PC-9 (cell line): ENCODE measurements around the gene MROH9. TPM values are rescaled to one million over a fixed set of nuclear protein-coding genes. Genes with fewer than 3 reads are reported as not detected.

ENCODE experiments used
- BruUV-seq: library from RNA; stranded (reverse); fragments of 400-500 nt; replicated peaks from 2 replicates; lab custom pipeline; 2021; lab: Mats Ljungman, UMichigan
- CTCF ChIA-PET: fragments of 300-600 bp; sonication (Branson Sonifier 250); formaldehyde crosslinking; loops from one replicate; lab custom pipeline; 2022; ENCODE audit warnings: antibody characterized with exemption; lab: Charles Lee
- POLR2A ChIA-PET: fragments of 300-600 bp; sonication (Branson Sonifier 250); formaldehyde crosslinking; loops from one replicate; lab custom pipeline; 2022; ENCODE audit warnings: antibody characterized with exemption; ENCODE audit not compliant: unreplicated experiment; lab: Charles Lee
- DNase-seq, 2 experiments: peaks; one replicate each; pipeline versions ENCODE4 v3.0.0 to v3.0.0-alpha.2; 2015 to 2022; ENCODE audit warnings: mixed read lengths in 1 of 2
- H2AFZ ChIP-seq: fragments of 200-600 bp; sonication (generic); 2 replicates; pipeline ENCODE4 v1.8.1; 2017; ENCODE audit warnings: antibody characterized with exemption
- H3F3A ChIP-seq: fragments of 200-600 bp; sonication (generic); 2 replicates; pipeline ENCODE4 v1.8.1; 2017; ENCODE audit warnings: antibody characterized with exemption, mild to moderate bottlenecking, low read depth; ENCODE audit not compliant: insufficient read depth
- H3K27ac ChIP-seq: fragments of 200-600 bp; sonication (generic); 2 replicates; pipeline ENCODE4 v1.6.1; 2016; ENCODE audit warnings: mixed run types
- H3K27me3 ChIP-seq: fragments of 200-600 bp; sonication (generic); 2 replicates; pipeline ENCODE4 v1.6.1; 2016; ENCODE audit warnings: low read depth, mixed run types; ENCODE audit not compliant: insufficient read depth
- H3K36me3 ChIP-seq: fragments of 200-600 bp; sonication (generic); 2 replicates; pipeline ENCODE4 v1.6.1; 2016; ENCODE audit warnings: low read depth, mixed run types
- H3K4me1 ChIP-seq: fragments of 200-600 bp; sonication (generic); replicated peaks from 2 replicates; pipeline ENCODE4 v1.6.1; 2016; ENCODE audit warnings: mixed run types; ENCODE audit not compliant: insufficient read depth
- H3K4me2 ChIP-seq: fragments of 200-600 bp; sonication (generic); 2 replicates; pipeline ENCODE4 v1.6.1; 2017; ENCODE audit warnings: mixed run types
- H3K4me3 ChIP-seq: fragments of 200-600 bp; sonication (generic); 2 replicates; pipeline ENCODE4 v1.6.1; 2016; ENCODE audit warnings: mixed run types
- H3K79me2 ChIP-seq: fragments of 200-600 bp; sonication (generic); 2 replicates; pipeline ENCODE4 v1.6.1; 2017; ENCODE audit warnings: low read depth, mixed run types
- H3K9me2 ChIP-seq: fragments of 200-600 bp; sonication (generic); 2 replicates; pipeline ENCODE4 v1.8.1; 2017; ENCODE audit warnings: mild to moderate bottlenecking; ENCODE audit not compliant: insufficient read depth
- H3K9me3 ChIP-seq: fragments of 200-600 bp; sonication (generic); 2 replicates; pipeline ENCODE4 v1.8.1; 2016; ENCODE audit warnings: low read depth; ENCODE audit not compliant: insufficient read depth
- H4K20me1 ChIP-seq: fragments of 200-600 bp; sonication (generic); 2 replicates; pipeline ENCODE4 v1.8.1; 2017; ENCODE audit not compliant: insufficient read depth
- CTCF ChIP-seq: fragments of 200-600 bp; sonication (generic); conservative IDR thresholded peaks from 2 replicates; pipeline ENCODE4 v1.6.1; 2017; ENCODE audit warnings: mixed run types, antibody characterized with exemption, mild to moderate bottlenecking, moderate library complexity
- EZH2 ChIP-seq: fragments of 200-600 bp; sonication (generic); IDR thresholded peaks from 2 replicates; pipeline ENCODE4 v1.8.0; 2017; ENCODE audit warnings: antibody characterized with exemption, low read depth
- intact Hi-C: fragments of 100-400 bp; cut with micrococcal nuclease; formaldehyde crosslinking; loops from one replicate; pipeline ENCODE4 v1.10.0; 2022; ENCODE audit not compliant: unreplicated experiment
- total RNA-seq: library from RNA; stranded (reverse); gene quantifications from 2 replicates; pipeline ENCODE4 v1.2.3, GENCODE V29; 2021

MROH9 gene
- total RNA-seq, 1 experiment from 2014 or later: not detected

- no peak for TF ChIP-seq CTCF
- TF ChIP-seq EZH2: no peak
- ChIA-PET CTCF (no interaction called here), POLR2A (no interaction called here)
- H3K27me3 ChIP-seq: no peaks in the 10 kb centered on the region
- H3K79me2 ChIP-seq: no peaks in the 10 kb centered on the region
- intact Hi-C loops: no loop called here
- no TSS peak for BruUV-seq
- H3K4me2 ChIP-seq: no peak overlapping the region
- no peaks in the 10 kb centered on the region for H3K4me1 ChIP-seq
- no peak overlapping the region for H3K4me3 ChIP-seq
- DNase-seq: no peak
- H3K9me2 ChIP-seq: no peaks in the 10 kb centered on the region; the same call in 1 of the 2 replicates
- H3F3A ChIP-seq: no peaks in the 10 kb centered on the region
- no peak overlapping the region for H3K27ac ChIP-seq
- no peaks in the 10 kb centered on the region for H3K9me3 ChIP-seq
- H2AFZ ChIP-seq: no peak overlapping the region
- no peaks in the 10 kb centered on the region for H4K20me1 ChIP-seq
- H3K36me3 ChIP-seq: no peaks in the 10 kb centered on the region
Observed at GRCh38 chr1:170959385-170959784, 24.1 kb downstream of the MROH9 start.

- Histone ChIP-seq H2AFZ (no peak overlapping the region), H3F3A (no peaks in the 10 kb centered on the region), H3K36me3 (no peaks in the 10 kb centered on the region), H3K4me2 (no peak overlapping the region), H3K79me2 (no peaks in the 10 kb centered on the region), H4K20me1 (no peaks in the 10 kb centered on the region), H3K27ac (no peak overlapping the region), H3K27me3 (no peaks in the 10 kb centered on the region), H3K4me1 (no peaks in the 10 kb centered on the region), H3K9me2 (no peaks in the 10 kb centered on the region), H3K9me3 (no peaks in the 10 kb centered on the region), H3K4me3 (no peak overlapping the region)
- ChIA-PET CTCF (no interaction called here), POLR2A (no interaction called here)
- DNase-seq: no peak
- TF ChIP-seq EZH2 (no peak), CTCF (no peak)
- no TSS peak for BruUV-seq
- intact Hi-C loops: no loop called here
Observed at GRCh38 chr1:170964506-170964905, 29.2 kb downstream of the MROH9 start.

- no peaks in the 10 kb centered on the region for H4K20me1 ChIP-seq
- CTCF ChIA-PET: interaction anchor here (1.1 kb wide), 1 partner anchor 346 kb away, joined by 10 read pairs; the partner anchor contains the start of gene FMO4
- H3K9me2 ChIP-seq: no peaks in the 10 kb centered on the region
- no peaks in the 10 kb centered on the region for H3F3A ChIP-seq
- H3K27ac ChIP-seq: no peak overlapping the region
- no peaks in the 10 kb centered on the region for H3K36me3 ChIP-seq
- BruUV-seq: no TSS peak
- H3K27me3 ChIP-seq: 0 out of 2 replicates have a peak, but pooled peaks cover 4% of the 10 kb centered on the region
- intact Hi-C loops: loop anchor here (2.0 kb wide), 1 partner anchor 260 kb away; no protein-coding TSS in a partner anchor
- no peak overlapping the region for H2AFZ ChIP-seq
- no peaks in the 10 kb centered on the region for H3K4me1 ChIP-seq
- TF ChIP-seq CTCF: peak; percentile 65
- TF ChIP-seq EZH2: no peak
- no peaks in the 10 kb centered on the region for H3K79me2 ChIP-seq
- POLR2A ChIA-PET: no interaction called here
- DNase-seq: no peak
- no peak overlapping the region for H3K4me2 ChIP-seq
- H3K4me3 ChIP-seq: no peak overlapping the region
- H3K9me3 ChIP-seq: no peaks in the 10 kb centered on the region
Observed at GRCh38 chr1:170967042-170967910, 31.9 kb downstream of the MROH9 start.
